Activated T-cell treated with anti-CD3 and anti-CD28 coated beads, Interleukin-2, amount 50 U/mL, for 48 hours (primary cell): ENCODE results near the gene DPRX.

Source experiments
- DNase-seq, 2 experiments: peaks; one replicate each; pipeline ENCODE4 v3.0.0-alpha.2; 2020

The DPRX gene

GRCh38 chr19:53631949-53632407 is at the start of gene DPRX:
DPRX (plus strand) TSS chr19:53631999; CDS start chr19:53632107, 108 bp downstream.
- no peak for DNase-seq

- DNase-seq, result no peak
Measured at GRCh38 chr19:53583181-53583580, 48.6 kb upstream of the DPRX start.

- no peak for DNase-seq
Measured at GRCh38 chr19:53586277-53586691, 45.5 kb upstream of the DPRX start.

GRCh38 chr19:53594811-53595509 is 36.8 kb upstream of the DPRX start:
- no peak for DNase-seq

- DNase-seq, result no peak
Measured at GRCh38 chr19:53595510-53595867, 36.3 kb upstream of the DPRX start.

- DNase-seq, result no peak
Measured at GRCh38 chr19:53596056-53596455, 35.7 kb upstream of the DPRX start.

GRCh38 chr19:53597023-53597422 is 34.8 kb upstream of the DPRX start:
- no peak for DNase-seq

GRCh38 chr19:53598361-53598760 is 33.4 kb upstream of the DPRX start:
- no peak for DNase-seq

GRCh38 chr19:53600217-53600616 is 31.6 kb upstream of the DPRX start:
- no peak for DNase-seq

- DNase-seq, result no peak
Measured at GRCh38 chr19:53606031-53606430, 25.8 kb upstream of the DPRX start.

GRCh38 chr19:53608381-53608780 is 23.4 kb upstream of the DPRX start:
- DNase-seq, result no peak

- no peak for DNase-seq
Measured at GRCh38 chr19:53612762-53613526, 18.9 kb upstream of the DPRX start.

GRCh38 chr19:53621885-53622740 is 9.7 kb upstream of the DPRX start:
- DNase-seq, result no peak

GRCh38 chr19:53624771-53625545 is 6.8 kb upstream of the DPRX start:
- no peak for DNase-seq

GRCh38 chr19:53626486-53626885 is 5.3 kb upstream of the DPRX start:
- no peak for DNase-seq

GRCh38 chr19:53626976-53627375 is 4.8 kb upstream of the DPRX start:
- DNase-seq, result no peak

- no peak for DNase-seq
Measured at GRCh38 chr19:53634768-53635167, 3.0 kb downstream of the DPRX start.

GRCh38 chr19:53639471-53639870 is 7.7 kb downstream of the DPRX start:
- DNase-seq, result no peak

- DNase-seq, result no peak
Measured at GRCh38 chr19:53642381-53643099, 10.7 kb downstream of the DPRX start.

GRCh38 chr19:53644061-53644816 is 12.4 kb downstream of the DPRX start:
- DNase-seq, result no peak

GRCh38 chr19:53646144-53646543 is 14.3 kb downstream of the DPRX start:
- DNase-seq, result no peak
